GM12874 (cell line): ENCODE measurements around the gene MTG2.

Experiments
- CTCF ChIP-seq: IDR thresholded peaks from 2 replicates; pipeline ENCODE4 v1.5.1; 2011; ENCODE audit warnings: low read depth, mild to moderate bottlenecking, control low read depth, low read length, moderate library complexity; ENCODE audit not compliant: insufficient read depth

Gene MTG2

GRCh38 chr20:62216636-62217566, 34.1 kb downstream of the MTG2 start:
- no peak for TF ChIP-seq CTCF

DNA sequence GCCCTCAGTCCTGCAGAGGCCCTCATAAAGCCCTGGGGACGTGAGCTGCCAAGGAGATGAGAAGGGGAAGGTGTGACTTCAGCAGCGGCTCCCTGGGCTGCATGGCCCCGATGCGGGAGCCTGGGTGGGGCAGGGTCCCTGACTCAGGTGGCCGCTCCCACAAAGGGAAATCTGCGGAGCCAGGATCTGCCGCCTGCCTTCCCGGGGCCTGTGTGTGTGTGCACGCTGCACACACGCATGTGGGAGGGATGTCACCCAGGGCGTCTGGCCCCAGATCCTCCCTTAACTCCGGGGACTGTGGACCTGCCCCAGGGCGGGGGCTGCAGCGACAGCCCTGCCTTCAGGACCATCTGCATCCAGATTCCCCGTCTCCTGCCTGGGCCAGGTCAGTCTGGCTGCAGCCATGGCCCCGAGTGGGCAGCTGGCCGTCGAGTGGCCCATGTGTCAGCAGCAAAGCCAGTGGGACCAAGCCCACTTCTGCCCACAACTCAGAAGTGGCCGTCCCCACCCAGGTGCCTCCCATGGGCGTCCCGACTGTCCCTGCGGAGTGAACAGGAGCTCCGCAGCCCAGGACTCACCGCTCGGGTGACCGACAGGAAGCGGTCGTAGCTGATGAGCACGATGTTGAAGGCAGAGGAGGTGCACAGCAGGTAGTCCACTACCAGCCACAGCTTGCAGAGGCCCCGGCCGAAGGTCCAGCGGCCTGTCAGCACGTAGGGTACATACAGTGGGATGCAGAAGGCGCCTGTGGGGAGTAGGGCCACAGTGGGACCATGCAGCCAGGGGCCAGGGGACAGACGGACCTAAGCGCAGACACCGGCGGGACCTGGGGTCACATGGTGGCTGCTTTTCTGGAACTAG, 35.3 kb downstream of the MTG2 start:
- no peak for TF ChIP-seq CTCF

DNA sequence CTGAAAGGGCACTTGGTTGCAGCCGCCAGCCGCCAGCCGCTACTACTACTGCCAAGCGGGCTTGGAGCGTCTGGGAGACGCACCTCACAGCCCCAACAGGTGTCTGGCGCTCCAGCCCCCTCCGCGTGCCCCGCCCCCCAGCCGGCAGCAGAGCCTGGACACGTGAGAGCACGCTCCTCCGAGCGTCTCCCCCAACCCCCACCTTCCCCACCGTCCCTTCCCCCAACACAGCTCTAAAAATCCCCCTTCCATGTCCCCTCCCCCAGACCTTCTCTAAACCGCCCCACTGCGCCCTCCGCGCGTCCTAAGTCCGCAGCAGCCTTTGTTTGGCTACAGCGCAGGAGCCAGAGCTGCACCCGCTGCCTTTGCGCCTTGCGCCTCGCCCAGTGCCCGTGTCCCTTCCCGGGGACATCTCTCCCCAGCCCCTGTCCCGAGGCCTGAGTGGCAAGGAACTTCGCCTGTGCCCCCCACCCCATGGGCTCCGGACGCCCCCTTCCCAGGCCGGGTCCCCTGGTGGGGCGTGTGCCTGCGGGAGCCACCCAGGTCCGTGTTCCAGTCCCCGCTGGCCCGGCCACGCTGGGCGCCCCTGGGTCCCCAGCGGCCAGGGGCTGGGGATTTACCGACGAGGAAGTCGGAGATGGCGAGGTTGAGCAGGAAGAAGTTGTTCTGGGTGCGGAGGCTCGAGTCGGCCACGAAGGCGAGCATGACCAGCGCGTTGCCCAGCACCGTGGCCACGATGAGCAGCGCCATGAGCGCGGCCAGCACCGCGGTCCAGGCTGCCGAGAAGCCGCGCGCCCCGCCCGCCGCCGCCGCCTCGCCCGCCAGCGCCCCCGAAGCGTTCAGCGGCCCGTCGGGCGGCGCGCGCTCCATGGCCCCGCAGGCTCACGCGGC, 36.5 kb downstream of the MTG2 start:
- no peak for TF ChIP-seq CTCF

GRCh38 chr20:62219992-62220665, 37.3 kb downstream of the MTG2 start, which contains the start of gene HRH3:
Gene HRH3, minus strand, starts transcription at chr20:62220278. Its CDS starts 308 bp downstream, at chr20:62219970.
- no peak for TF ChIP-seq CTCF

DNA sequence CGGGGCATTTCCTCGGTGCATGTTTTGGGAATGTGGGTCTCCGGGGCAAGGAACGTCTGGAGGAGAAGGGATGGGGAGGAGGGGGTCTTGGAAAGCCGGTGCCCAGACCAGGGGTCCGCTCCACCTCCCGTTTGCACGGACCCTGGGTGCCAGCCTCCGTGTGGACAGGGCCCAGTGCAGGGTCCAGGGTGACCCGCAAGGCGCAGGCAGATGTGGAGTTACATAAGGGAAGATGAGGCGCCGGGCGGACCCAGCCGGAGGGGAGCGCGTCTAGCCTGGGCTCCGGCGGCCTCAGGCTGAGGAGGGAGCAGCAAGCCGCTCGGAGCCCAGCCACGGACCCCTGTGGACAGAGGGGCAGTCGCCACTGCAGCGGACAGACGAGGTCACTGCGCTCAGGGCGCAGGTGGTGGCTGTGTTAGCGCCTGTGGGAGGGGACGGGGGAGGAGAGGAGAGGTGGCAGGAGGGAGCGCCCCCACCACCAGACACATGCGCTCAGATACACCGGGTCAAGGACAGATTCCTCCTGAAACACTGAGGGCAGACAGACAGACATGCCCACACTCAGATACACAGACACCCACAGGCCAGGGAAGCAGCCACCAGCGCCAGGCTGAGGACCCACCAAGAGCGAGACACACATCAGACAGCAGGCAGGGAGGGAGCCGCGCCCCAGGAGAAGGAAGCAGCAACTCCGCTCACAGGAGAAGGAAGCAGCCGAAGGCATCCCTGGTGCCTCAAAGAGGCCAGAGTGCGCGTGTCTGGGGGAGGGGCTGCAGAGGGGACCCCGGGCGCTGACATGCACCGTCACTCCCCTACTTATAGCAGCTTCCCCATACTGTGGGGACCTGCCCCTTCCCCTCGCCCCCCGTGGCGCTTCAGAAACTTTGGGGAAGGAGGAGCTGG, 38.1 kb downstream of the MTG2 start:
- no peak for TF ChIP-seq CTCF

GRCh38 chr20:62222266-62222850, 39.5 kb downstream of the MTG2 start:
- TF ChIP-seq CTCF, result no peak
